UCSD-AML1 (cell line): ENCODE data around the gene RAP1A.
"Not testable (repeated sequence)": the region's sequence is repeated elsewhere in the genome, so short reads cannot be mapped to it uniquely, and the experiment has no call there.

Experiments
- DNase-seq: peaks from one replicate; lab custom pipeline; 2025; ENCODE audit not compliant: unreplicated experiment; lab: John Stamatoyannopoulos, UW

RAP1A gene

GRCh38 chr1:111597426-111597825 lies 22.2 kb upstream of the RAP1A start:
- no peak for DNase-seq

GRCh38 chr1:111598544-111598943 lies 21.0 kb upstream of the RAP1A start:
- no peak for DNase-seq

DNA sequence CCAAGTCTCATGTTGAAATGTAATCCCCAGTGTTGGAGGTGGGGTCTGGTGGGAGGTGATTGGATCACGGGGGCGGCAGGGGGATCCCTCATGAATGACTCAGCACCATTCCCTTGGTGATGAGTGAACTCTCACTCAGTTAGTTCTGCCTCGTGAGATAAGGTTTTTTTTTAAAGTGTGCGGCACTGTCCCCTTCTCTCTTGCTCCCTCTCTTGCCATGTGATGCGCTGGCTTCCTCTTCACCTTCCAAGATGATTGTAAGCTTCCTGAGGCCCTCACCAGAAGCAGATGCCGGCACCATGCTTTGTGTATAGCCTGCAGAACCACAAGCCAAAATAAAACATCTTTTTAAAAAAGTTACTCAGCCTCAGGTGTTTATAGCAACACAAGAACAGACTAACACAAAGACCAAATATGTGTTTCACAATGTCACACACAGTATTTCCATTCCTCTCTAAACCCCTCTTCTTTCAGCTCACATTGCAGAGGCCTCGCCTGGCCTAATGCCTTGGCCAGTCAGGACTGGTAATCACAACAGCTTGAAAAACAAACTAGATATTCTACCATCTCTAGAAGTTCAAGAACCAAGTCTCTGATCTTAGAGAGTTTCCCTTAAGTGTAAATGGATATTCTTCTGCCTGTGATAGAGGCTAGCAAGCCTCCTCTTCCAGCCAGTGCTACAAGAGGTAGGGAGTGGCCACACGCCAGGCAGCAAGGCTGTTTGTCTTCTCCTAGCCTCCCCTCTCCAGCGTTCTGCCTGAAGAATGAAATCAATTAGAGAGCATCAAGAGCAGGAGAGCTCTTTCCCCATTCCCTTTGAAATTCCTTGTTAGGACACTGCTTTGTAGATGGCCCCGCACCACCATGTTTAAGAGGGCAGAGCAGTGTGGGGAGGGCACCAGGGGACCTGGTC lies 19.6 kb upstream of the RAP1A start:
- no peak for DNase-seq

DNA sequence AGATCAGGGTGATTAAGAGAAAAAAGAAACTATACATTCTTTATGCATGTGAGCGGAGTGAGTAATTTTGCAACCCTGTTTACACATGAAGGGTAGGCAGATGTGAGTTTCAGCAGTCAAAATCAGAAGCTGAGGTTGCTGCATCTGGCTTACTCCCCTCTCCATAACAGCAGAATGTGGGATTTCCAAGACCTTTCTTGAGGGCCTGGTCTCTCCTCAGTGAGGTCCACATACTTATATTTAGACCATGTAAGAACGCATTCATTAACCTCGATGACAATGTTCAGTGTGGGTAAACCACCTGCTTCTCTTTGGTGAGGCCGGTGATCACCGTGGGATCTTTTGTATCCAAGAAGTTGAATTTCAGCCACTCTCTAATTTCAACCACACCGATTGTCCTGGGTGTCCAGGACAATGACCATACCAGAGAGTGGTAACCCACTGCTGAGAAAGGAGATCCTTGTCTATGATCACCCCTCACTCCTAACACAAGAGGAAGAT lies 18.7 kb upstream of the RAP1A start:
- DNase-seq: no peak

DNA sequence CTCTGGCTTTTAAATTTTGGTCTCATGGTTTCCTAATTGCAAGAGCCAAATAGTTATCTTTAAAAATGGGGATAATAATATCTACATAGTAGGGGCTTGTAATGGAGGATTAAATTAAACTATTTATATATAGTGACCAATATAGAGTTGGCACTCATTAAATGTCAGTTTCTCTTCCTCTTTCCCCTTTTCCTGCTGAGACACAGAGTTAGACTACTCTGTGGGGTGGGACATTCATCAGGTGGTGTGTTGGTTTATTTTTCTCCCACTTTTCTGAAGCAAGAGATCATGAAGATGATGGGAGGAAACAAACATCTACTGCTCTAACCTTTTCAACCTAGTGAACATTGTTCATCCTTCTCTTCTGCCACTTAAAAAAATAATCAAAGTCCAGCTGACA lies 17.3 kb upstream of the RAP1A start:
- no peak for DNase-seq

GRCh38 chr1:111602974-111603373 lies 16.6 kb upstream of the RAP1A start:
- DNase-seq: no peak

DNA sequence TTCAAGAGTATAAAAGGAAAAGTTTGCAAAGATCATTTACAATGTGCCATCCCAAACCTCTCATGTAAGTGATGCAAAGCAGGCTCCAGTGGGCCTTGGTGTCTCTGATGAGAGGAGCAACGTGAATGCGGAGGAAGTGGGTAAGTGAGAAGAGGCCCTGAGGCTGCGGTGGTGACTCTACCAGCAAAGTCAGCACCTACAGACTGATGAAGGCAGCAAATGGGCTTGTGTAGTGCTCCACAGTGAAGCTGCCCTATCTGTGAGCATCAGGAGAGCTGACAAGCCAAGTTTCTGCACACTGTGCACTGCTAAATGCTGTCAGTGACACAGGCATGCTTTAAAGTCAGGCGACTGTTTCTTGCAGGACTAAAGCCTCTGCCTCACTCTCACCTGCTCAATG lies 15.6 kb upstream of the RAP1A start:
- no peak for DNase-seq

GRCh38 chr1:111604931-111605330 lies 14.7 kb upstream of the RAP1A start:
- DNase-seq: no peak

DNA sequence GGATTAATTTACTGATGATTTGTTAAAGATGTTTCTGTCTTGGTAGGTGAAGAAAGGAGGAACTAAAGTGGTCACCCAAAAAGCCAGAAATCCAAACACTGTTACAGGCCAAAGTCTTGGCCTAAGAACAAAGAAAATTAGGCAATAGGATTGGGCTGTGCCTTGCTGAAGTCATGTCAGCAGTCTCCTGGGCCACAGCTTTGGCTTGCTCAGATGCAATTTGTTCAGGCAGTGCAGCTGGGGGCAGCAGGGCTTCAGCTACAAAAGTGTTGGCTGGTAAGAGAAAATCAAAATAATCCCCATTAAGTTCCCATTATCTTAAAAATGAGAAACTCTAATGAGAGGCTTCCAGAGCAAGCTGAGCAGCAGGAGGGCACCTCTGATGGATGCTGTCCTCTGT lies 14.0 kb upstream of the RAP1A start:
- no peak for DNase-seq

DNA sequence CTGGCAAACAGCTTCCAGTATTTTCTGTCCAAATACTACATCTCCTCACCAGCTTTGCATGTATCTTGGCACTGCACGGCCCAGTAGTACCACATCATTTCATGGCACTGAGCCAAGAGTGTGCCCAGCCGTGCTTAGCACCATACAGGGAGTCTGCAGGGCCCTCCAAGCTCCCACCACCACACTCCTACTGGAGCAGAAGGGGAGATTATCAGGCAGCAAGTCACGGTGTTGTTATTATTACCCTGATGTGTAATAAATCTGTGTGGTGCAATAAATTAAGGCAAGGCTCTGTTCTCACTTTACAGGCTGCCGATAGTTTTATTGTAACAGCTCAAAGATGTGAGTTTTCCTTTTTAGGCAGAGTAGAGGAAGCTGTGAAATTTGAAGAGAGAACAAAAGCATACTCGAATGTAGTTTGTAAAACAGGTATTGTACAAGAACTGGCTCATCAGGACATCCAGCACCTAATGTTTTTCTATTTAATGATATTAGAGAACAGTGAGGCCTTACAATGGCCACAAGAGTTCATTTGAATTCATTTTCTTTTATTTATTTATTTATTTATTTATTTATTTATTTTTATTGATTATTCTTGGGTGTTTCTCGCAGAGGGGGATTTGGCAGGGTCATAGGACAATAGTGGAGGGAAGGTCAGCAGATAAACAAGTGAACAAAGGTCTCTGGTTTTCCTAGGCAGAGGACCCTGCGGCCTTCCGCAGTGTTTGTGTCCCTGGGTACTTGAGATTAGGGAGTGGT lies 13.0 kb upstream of the RAP1A start:
- not testable (repeated sequence) for DNase-seq

DNA sequence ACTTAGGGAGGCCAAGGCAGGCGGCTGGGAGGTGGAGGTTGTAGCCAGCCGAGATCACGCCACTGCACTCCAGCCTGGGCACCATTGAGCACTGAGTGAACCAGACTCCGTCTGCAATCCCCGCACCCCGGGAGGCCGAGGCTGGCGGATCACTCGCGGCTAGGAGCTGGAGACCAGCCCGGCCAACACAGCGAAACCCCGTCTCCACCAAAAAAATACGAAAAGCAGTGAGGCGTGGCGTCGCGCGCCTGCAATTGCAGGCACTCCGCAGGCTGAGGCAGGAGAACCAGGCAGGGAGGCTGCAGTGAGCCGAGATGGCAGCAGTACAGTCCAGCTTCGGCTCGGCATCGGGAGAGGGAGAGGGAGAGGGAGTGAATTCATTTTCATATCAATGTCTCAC lies 11.1 kb upstream of the RAP1A start:
- DNase-seq: not testable (repeated sequence)

DNA sequence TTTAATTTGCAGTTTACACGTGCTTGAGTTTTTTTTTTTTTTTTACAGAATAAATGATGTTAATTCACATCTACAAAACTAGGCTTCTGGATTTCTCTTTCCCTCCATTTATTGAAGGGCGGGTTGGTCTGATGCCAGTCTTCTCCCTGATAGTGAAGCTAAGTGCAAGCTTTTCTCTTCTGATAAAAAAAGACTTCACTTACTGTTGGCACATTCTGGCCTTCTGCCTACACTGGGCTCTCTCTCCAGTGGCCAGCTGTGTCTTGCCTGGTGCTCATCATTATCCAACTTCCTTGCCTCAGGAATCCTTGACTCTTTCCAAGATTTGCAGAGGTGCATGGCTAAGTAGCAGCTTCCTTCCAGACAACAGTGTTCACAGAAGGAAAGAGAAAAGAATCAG lies 7.6 kb upstream of the RAP1A start:
- DNase-seq: no peak

DNA sequence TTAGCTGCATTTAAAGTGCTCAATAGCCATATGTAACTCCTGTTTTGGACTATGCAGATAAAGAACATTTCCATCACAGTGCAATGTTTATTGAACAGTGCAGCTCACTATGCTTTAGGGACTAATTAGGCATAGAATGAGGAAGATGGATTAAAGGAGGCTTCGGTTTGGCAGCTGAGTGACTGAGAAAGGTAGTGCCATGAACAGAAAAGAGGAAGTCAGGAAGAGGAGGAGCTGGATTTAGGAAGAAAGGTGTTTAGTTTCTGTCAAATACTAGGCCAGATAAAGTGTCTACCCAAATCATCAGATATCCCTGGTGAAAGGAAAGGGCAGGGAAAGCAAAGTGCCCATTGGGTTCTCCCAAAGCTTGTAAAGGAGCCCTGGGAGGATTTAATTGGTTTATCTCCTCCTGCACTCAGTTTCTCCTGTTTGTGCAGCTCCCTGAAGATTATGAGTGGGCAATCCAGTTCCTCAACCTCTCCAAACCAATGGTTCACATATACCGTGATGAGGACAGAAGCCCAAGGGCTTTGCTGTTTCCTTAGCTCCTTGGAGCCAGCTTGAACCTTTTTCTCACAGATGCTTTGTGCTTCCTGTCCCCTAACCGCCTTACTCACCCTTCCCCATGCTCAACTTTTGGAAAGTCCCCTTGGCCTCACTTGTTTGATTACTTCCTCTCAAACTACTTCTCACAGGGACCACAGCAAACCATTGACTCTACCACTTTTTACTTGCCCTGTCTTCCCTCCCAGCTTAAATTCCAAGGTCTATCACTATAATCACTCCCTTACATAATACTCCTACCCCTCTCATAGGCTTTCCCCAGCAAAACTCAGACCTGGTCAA lies 3.5 kb upstream of the RAP1A start:
- peak; percentile 36 for DNase-seq

- no peak for DNase-seq
Measured at GRCh38 chr1:111618081-111618480, 1.5 kb upstream of the RAP1A start.

DNA sequence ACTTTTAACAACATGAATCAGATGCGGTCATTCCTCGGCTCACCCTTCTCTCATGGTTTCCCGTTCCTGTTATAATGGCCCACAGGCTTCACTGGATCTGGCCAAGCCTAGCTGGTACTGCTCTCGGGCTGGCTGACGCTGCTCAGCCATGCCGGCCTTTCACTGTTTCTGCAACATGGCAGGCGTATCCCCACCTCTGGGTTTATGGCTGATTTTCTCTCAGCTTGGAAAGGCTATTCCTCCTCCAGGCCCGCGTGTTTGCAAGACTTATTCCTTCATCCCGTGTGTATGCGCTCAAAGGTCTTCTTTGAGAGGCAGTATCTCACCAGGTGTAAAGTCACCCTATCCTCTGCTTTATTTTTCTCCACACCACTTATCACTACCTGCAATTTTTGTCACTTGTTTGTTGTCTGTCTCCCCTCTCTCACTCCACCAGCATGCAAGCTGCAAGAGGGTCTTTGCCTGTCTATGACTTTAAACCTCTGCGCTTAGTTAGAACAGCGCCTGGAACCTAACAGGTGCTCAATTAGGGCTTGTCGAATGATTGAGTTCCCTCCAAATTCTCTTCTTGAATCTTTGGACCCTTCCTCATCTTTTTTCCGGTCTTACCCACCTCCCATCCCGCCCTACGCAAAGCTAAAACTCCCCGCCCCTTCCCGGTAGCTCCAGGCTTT lies 491 bp upstream of the RAP1A start:
- DNase-seq: peak; percentile 20

DNA sequence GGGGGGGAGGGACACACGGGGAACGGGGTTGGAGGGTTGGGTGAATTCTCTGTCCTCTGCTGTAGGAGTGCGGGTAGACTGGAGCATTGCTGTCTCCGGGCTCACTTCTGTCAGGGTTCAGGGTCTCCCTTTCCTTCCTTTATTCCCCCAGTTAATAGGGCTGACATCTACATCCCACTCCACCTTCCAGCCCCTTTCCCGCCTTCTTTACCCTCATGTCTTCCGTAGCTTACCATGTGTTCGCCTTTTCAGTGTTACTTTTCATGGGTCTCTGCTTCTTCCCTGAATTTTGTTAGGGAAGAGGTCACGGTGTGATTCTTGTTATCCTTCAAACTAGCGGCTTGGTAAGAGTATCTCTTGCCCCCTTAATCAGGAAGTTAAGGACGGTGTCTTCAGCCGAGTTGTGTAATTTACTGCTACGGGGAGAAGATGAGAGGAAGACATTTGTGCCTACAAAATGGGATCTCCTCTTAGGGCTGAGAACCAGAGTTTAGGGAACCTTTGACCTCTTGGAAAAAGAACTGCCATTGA lies 917 bp downstream of the RAP1A start:
- no peak for DNase-seq

- no peak for DNase-seq
Measured at GRCh38 chr1:111621050-111621449, 1.5 kb downstream of the RAP1A start.

GRCh38 chr1:111622166-111622565 lies 2.6 kb downstream of the RAP1A start:
- no peak for DNase-seq

- DNase-seq: no peak
Measured at GRCh38 chr1:111624382-111624781, 4.8 kb downstream of the RAP1A start.

DNA sequence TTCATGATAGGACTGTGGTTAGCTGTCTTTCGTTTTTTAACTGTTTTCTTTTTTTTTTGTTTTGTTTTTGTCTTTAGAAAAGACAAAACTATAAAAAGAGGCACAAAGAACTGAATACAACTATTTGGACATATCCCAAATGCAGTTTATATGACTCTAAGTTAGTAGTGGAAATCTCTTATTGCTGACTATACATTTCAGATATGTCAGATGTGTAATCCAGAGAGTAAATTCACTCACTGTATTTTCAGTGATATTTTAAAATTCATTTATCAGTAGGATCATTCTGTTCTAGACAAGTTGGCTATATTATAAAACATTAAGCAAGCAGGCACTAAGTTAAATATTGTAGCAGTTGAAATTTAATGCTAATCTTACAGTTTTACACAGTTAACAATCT lies 5.7 kb downstream of the RAP1A start:
- DNase-seq: no peak
